ENCODE results near the gene FMC1.
"Not testable (repeated sequence)": the region's sequence is repeated elsewhere in the genome, so short reads cannot be mapped to it uniquely, and the experiment has no call there.

FMC1 gene

DNA sequence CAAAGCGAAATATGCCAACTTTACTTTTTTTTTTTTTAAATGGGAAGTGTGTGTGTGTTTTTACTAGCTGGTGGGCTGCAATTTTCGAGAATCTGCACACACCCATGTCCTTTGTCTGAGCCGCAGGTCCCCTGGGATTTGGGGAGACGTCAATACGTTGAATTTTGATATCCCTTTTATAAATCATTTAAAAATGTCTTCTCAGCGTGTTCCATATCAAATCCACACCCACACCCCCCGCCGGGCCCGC is 404 bp upstream of the FMC1 start:
- no peak for DNase-seq

DNA sequence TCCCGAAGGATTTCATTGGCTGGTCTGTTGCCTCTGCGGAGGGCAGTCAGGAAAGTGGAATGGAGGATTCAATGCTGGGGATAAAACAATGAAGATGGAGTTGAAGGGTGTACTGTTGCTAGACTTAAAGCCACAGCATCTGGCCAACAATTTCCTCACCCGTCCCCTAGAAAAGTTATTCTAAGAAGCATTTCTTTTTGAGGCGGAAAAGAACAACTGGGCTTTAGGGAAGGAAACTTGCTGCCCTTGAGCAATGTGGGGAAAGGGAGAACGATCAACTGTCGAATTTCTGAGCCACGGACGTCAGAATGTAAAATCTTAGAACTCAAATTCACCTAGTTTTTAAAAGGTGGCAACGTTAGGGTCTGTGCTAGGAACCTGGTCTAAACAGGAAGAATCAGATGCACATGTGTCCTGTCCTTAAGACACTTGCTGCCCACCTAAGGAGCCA is 664 bp downstream of the FMC1 start:
- DNase-seq = no peak

DNA sequence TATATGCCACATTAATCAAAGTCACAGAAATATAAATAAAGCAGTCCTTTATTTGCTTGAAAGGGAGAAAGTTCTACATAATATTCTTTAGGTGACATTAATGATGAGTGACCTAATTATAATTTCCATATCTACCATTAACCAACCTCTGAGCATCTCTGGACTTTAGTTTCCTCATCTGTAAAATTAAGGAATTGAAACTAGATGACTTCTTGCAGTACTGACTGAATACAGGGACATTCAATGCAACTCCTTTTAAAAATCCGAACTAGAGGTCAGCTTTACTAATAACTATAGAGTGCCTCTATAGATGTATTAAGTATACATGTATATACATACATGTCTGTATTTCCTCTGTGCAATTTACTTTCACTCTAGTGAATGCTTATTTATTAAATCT is 3.9 kb downstream of the FMC1 start:
- no peak for DNase-seq

DNA sequence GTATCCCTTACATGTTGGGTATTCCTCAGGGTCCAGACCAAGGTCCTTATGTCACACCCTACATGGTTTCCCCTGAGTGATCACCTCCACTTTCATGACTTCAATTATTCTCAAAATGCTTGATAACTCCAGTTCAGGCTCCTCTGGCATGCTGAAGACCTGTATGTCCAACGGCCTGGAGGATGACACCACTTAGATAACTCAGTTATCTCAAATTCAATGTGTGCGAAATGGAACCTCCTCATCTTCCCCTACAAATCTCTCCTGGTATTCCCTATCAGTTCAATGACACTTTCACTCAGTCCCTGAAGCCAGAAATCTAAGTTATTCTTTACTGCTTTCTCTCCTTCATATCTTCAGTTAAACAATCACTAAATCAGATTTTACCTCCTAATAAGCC is 9.9 kb downstream of the FMC1 start:
- no peak for DNase-seq

DNA sequence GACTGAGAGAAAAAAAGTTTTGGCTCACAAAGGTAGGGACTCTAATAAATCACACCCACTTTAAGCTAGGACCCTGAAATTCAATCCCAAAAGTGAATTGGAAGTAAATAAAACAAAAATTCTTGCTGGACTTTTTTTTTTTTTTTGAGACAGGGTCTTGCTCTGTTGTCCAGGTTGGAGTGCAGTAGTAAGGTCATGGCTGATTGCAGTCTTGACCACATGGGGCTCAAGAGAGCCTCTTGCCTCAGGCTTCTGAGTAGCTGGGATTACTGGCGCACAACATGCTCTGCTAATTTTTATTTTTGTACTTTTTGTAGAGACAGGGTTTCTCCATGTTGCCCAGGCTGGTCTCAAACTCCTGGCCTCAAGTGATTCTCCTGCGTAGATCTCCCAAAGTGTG is 13.6 kb downstream of the FMC1 start:
- no peak for DNase-seq

DNA sequence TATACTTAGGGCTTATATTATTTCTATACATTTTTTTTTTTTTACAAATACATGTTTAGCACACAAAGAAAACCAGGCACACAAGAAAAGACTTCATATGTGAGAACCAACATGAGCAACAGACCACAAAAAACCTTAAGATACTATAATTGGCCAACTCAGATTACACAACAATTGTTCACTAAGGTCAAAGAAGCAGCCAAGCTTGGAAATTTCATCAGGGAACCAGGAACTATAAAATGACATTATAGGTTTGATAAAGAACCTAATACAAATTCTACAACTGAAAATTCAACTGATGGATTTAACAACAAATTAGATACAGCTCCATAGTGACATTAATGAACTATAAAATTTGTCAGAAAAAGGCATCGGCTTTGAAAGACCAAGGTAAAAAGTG is 14.2 kb downstream of the FMC1 start:
- no peak for DNase-seq

DNA sequence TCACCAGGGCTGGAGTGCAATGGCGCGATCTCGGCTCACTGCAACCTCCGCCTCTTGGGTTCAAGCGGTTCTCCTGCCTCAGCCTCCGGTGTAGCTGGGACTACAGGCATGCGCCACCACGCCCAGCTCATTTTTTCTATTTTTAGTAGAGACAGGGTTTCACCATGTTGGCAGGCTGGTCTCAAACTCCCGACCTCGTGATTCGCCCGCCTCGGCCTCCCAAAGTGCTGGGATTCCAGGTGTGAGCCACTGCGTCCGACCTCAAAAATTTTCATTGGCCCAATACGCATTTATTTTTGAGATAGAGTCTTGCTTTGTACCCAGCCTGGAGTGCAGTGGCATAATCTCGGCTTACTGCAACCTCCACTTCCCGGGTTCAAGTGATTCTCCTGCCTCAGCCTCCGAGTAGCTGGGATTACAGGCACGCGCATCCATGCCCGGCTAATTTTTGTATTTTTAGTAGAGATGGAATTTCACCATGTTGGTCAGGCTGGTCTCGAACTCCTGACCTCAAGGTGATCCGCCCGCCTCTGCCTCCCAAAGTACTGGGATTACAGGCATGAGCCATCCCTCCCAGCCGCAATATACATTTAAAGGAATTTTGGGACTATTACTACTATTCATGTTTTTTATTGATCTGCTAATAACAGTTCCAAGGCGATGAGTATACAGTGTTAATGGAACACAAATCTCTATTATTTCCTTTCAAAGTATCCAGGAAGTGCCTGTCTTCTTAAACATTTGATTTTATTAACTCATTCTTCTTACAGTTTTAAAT is 16.8 kb downstream of the FMC1 start:
- DNase-seq = not testable (repeated sequence)

DNA sequence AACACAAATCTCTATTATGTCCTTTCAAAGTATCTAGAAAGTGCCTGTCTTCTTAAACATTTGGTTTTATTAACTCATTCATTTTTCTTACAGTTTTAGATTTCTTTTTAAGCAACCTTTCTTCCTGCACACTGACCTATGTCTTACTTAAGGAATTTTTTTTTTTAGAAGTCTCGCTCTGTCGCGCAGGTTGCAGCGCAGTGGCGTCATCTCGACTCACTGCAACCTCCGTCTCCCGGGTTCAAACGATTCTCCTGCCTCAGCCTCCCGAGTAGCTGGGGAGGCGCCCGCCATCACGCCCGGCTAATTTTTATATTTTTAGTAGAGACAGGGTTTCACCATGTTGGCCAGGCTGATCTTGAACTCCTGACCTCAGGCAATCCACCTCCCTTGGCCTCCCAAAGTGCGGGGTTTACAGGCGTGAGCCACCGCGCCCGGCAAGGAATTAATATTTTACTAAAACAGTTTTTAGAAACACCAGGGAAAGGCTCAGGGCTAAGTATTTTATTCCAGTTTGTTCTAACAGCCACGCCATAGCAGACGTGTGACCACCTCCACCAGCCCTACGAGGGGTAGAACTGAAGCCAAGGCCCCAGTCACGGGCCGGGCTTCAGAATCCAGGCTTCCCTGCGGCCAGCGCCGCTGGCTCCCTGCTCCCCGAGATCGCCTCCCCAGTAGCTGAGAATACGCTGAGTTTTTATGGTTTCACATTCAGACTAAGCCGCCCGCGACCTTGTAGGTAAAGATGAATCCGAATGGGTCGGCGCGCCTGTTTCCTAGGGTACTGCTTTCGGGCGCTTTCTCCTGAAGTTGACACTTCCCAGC is 17.6 kb downstream of the FMC1 start:
- DNase-seq = no peak

DNA sequence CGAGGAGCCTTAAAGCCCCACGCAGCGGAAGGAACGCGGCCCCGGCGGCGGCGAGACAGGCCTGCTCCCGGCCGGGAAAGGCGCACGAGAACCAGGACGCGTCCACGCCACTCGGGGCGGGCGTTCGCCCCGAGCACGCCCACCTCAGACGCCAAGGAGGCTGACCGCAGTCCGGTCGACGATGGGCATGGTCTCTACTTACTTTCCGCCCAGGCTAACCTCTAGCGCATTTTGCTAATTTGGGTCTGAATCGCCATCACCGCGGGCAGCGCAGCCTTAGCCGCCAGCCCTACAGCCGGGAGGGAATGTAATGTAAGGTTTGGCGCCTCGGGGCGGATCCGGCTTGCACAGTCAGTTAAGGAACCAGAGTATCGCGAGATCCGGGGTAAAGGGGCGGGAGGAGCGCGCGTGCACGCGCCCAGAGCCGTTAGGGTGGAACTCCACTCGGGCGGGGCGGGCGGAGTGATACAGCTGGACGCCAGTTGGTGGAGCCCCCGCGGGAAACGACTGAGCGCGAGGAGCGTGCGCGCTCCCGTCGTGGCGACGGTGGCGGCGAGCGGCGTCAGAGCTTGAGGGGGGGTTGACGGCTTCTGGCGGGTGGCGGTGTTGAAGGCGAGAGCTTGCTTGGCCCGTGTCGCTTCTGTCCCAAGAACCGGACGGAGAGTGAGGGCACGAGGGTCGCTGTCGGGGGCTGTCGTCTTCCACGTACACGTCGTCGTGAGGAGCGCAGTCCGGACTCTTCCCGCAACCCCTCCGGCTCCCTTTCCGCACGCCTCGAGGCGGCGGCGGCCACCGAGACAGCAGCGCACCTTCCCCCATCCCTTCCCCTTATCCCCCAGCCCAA is 18.5 kb downstream of the FMC1 start, which contains the start of gene LUC7L2:
Gene LUC7L2 (plus strand): TSS at position 529 of the 844 bp plus-strand sequence. CDS start 368 bp downstream, outside the sequence.
- DNase-seq = peak; percentile 88

DNA sequence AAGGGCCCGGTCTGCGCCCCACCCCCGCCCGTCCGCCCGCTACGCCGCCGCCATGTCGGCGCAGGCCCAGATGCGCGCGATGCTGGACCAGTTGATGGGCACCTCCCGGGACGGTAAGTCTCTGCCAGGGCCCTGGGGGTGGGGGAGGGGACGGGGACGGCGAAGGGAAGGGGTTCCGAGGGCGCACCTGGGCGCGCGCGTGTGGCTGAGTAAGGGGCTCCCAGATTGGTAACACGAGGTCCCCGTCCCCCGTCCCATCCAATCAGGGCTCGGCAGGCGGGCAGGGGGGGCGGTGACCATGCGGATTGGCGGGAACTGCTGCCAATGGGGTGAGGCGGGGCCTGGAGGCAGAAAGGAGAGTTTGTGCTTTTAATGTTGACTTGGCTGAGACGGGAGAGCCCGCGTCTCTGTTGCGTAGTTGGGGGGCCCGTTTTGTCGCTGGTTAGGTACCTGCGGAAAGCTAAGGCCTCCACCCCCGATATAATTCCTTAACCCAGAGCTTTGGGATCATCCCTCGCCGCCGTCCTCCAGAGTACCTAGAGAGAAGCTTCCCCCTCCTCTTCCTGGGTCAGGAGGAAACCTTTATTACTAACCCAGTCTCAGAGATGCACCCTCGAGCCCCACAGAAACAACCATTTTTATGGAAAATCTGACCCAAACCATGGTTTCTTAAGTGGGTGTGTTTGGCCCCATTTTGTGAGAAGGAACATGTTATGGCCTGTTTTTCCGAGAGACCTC is 19.2 kb downstream of the FMC1 start:
- peak; percentile 82 for DNase-seq

DNA sequence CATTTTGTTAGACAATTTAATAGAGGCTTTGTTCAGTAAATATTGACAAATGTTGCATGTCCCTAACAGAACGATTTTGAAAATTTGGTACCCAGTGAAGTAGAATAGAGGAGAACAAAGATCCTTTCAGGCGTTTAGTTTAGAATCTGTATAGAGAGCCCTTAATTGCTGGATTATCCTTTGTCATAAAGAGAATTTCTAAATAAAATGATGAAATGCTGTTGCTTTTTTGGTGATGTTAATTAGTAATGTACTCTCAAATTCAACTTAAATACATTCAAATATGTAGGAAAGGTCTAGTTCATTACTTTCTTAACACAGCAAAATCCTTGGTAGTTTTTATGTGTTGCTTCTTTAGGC is 19.8 kb downstream of the FMC1 start:
- DNase-seq = no peak

DNA sequence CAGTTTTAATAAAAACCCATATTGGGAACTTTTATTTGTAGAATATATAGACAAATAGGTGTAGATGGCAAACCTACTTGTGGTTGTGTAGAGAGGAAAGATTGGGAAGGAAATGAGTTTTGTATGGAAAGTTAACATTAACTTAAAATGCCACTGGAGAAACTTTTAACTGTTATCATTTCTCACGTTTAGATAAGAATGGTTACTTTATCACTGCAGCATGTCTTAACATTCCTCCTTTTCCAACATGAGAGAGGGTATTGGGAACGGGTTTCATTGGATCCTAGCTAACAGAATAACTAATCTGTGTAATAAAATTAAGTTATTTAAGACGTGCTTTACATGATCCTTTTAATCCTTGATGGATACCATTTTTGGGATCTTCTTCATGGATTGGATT is 20.4 kb downstream of the FMC1 start:
- DNase-seq = no peak

DNA sequence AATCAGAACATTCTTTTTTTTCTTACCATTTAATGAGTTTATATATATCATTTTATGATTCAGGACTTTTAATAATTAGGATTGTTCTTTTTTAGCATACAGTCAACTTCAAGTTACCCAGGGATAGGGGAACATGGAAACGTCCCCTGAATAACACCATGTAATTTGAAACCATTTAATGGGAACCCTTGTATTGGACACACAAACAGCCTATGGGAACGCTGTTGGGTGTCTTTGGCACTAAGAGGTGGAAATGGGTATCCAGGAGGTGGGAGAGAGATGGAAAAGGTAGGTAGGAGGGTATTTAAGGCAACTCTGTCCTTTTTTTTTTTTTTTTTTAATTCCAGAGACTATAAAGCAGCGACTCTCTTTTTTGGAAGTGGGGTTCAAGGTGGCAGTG is 21.2 kb downstream of the FMC1 start:
- DNase-seq = peak; percentile 2

DNA sequence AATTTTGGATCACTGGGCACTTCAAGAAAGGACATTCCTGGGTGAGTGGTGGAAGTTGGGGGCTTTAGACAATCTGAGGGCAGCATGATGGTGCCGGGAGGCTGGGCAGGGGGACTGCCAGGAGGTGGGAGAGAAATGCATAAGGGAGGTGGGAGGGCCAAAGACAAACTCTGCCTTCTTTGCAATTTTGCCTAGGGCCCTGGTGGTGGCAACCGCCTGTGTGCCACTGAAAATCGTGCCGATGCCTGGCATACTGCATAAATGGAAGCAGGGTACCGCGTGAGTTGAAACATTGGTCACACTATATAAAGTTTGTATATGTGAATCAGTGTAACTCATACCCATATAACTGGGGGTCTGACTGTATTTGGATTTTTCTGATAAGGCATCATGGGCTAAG is 21.8 kb downstream of the FMC1 start:
- DNase-seq = no peak

DNA sequence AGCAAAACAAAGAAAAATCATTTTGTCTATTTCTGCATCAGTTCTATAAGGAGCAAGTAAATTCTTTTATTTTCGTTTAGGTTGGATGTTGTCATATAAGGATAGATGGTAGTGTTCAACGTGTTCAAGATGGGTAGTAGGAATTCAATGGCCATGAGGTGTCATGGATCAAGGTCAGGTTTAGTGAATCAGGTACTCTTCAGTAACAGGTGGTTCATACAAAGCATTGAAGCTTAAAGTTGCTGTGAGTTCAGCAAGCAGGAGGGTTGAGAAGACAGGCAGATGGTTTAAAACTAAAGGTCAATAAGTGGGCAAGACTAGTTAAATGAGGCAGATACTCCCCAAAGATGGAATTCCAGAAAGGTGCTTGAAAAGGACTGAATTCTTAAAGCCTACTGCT is 24.2 kb downstream of the FMC1 start:
- no peak for DNase-seq

DNA sequence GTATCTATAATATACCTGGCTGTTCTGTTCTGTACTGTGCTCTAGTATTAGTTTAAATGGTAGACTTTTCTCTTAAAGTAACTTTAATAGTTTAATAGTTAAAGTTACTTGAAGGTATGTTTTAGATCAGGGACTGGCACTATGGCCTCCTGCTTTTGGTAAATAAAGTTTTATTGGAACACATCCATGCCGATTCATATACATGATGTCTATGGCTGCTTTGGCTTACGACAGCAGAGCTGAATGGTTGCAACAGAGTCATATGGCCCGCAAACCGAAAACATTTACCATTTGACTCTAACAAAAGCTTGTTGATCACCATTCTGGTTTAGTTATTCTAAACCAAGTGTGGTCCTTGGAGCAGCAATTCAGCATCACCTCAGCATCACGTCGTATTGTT is 25.3 kb downstream of the FMC1 start:
- no peak for DNase-seq

DNA sequence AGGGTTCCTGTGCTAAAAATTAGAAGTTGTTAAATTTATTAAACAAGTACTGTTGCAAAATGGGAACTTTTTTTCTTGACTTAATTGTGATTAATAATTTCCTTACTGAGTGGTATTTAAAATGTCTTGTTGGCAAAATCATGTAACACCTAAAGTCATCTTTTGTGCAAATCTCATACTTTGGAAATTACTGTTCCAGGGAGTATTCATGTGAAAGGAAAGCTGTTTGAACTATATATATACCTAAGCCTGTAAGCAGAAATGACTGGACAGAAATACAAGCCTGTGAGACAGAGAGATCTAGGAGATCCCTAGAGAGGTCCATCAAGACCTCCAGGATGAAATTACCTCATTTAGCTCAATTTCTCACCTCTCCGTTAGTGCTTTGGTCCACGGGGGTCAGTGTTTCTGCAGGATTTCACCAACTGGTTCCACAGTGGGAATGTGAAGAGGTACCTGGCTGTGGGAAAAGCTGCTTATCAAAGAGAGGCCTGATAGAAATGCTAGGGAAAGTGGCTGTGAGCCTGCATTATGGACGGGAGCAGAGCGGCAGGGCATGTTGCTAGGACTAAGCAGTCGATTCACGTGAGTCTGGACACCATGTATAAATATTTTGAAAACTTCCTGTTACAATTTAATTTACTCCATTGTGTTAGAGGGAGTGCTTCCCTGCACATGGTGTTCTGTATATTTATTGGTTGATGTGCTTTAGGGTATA is 26.5 kb downstream of the FMC1 start:
- DNase-seq = no peak

DNA sequence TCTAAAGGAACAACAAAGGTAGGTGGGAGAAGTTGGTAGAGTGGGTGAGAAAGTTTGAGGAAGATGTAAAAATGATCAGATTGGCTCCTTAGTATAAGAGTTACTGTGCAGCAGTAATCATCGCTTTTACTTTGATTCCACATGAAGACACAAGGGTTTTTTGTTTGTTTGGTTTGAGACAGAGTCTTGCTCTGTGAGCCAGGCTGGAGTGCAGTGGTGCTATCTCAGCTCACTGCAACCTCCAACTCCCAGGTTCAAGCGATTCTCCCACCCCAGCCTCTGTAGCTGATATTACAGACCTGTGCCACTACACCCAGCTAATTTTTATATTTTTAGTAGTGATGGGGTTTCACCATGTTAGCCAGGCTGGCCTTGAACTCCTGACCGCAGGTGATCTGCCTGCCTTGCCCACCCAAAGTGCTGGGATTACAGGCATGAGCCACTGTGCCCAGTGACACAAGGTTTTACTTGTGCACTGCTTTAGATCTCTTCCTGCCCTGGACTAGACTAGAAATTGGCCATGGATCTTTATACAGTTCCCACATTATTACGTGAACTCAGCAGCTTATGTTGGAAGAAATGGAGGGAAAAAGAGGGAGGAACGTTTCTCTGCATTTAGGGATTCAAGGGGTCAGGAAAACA is 29.3 kb downstream of the FMC1 start:
- DNase-seq = no peak

DNA sequence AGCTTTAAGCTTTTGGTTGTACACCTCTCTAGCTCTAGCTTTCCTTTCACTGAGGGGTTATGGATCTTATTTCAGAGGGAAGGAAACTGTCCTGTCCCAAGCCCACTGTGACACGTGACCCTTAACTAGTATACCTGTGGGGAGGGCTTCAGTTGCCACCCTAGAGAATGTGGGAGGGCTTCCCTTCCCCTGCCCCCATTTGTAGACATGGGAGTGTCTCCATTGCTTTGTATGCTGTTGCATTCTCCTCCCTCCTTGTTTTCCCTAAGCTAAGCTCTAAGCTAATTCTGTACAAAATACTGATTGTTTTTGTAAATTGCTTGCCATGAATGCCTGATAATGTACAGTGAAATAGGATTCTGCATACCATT is 29.8 kb downstream of the FMC1 start:
- DNase-seq = no peak

DNA sequence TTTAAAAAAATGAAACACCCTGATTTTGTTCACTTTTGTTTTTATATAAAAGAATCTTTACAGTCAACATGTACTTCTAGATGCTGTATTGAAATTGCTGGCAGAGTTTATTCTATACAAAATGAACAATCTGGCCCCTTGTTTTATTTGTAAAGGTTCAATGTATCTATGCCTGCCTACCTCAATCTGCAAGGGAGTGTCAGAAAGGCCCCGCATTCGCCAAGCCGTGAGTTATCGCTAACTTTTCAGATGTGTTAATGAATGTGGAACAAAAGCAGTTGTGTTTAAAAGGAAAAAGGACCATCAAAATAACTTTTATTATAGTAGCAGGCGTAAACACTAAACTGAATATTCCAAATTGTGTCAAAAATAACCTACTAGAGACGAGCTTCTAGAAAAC is 33.1 kb downstream of the FMC1 start:
- no peak for DNase-seq

DNA sequence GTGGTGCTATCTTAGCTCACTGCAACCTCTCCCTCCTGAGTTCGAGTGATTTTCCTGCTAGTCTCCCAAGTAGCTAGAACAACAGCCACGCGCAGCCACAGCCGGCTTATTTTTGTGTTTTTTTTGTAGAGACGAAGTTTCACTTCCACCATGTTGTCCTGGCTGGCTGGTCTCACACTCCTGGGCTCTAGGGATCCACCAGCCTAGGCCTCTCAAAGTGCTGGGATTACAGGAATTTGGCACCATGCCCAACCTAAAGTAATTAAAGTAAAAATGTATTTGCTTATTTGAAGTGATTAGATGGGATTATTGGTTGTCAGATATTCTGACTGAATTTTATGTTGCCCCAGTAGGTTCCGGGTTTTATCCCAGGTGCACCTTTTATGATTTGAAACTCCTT is 41.3 kb downstream of the FMC1 start:
- no peak for DNase-seq

DNA sequence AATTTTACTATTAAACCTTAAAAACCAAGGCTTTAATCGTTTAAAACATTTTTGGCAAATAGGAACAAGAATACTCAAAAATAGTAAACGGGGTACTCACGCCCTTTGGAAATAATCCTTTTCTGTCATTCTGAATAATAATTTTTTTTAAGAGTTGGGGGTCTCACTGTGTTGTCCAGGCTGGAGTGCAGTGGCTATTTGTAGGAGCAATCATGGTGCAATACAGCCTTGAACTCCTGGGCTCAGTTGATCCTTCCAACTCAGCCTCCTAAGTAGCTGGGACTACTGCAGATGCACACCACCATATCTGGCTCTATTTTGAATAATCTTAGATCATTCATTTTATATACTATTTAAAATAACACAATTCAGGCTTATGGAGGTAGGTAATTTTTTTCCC is 43.5 kb downstream of the FMC1 start:
- no peak for DNase-seq
